GM12872 (cell line): Measurements from ENCODE around the gene MMD.

Experiments
- TF ChIP-seq, protein P1 (sequence below): IDR thresholded peaks from 3 replicates; pipeline ENCODE4 v1.5.1; 2011; ENCODE audit warnings: low read depth, mild to moderate bottlenecking, low read length, moderate library complexity; ENCODE audit not compliant: insufficient read depth

MMD gene, protein sequence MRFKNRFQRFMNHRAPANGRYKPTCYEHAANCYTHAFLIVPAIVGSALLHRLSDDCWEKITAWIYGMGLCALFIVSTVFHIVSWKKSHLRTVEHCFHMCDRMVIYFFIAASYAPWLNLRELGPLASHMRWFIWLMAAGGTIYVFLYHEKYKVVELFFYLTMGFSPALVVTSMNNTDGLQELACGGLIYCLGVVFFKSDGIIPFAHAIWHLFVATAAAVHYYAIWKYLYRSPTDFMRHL

DNA sequence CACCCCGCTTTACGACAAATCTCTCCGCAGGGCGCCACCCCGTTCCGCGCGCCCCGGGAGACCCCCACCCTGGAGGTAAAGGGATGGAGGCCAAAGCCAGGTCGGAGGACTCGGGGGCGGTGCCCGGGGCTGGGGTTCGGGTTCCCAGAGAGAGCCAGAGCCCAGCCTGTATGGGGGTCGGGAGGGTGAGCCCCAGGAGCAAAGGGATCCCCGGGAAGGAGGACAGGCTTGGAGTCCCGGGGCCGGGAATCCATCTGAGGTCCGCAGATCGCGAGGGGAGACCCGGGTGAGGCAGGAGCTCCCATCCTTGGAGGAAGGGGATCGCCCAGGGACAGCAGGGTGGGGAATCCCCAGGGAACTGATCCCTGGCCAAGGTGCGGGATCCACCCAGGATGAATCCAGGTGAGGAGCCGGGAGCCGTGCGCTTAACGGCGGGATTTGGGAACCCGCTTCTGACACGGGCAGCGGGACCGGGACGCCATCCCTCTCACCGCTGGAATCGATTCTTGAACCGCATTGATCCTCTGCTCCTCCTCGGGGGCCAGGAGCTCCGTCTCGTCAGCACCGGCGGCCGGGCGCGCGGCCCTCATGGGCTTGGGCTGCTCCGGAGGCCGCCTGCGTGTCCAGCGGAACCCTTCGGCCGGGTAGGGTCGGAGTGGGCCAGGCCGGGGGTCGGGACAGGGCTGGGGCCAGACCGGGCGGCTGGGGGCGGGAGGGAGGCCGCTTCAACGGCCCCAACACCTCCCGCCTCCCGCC is at the start of gene MMD:
MMD (minus strand) TSS at position 657 of the 756 bp plus-strand sequence; CDS start at position 517, 140 bp downstream.
- TF ChIP-seq, protein P1, sequence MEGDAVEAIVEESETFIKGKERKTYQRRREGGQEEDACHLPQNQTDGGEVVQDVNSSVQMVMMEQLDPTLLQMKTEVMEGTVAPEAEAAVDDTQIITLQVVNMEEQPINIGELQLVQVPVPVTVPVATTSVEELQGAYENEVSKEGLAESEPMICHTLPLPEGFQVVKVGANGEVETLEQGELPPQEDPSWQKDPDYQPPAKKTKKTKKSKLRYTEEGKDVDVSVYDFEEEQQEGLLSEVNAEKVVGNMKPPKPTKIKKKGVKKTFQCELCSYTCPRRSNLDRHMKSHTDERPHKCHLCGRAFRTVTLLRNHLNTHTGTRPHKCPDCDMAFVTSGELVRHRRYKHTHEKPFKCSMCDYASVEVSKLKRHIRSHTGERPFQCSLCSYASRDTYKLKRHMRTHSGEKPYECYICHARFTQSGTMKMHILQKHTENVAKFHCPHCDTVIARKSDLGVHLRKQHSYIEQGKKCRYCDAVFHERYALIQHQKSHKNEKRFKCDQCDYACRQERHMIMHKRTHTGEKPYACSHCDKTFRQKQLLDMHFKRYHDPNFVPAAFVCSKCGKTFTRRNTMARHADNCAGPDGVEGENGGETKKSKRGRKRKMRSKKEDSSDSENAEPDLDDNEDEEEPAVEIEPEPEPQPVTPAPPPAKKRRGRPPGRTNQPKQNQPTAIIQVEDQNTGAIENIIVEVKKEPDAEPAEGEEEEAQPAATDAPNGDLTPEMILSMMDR = no peak

DNA sequence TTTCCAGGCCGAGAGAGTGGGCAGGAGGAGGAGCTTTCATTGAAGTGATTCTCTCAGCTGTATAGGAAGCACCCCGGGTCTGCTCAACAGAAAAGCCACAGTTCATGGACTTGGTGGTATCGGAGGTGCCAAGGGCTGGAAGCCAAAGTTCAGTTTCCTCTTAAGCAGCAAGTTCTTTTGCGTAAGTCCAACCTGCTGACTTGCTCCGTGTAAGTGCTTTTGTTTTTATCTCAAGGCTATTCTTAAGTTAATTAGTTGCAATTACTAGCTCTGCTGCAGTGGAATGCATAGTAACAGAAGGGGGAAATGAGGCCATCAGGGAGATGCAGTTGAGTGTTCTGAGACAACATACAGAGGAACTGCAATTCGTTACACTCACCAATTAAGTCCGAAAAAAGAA is 45.0 kb upstream of the MMD start:
- TF ChIP-seq, protein P1 = no peak

DNA sequence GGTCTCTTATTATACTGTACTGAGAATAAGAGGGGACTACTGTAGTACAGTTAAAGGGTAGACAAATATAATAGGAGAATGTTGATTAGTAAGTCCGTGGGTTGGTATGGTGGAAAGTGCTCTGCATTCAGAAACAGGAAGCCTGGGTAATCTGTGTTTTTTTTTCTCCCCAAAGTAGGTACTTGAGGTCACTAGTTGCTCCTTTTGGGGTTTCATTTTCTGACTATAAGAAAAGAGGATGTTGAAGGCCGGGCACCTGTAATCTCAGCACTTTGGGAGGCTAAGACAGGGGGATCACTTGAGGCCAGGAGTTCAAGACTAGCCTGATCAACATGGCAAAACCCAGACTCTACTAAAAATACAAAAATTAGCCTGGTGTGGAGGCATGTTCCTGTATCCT is 42.0 kb upstream of the MMD start:
- TF ChIP-seq, protein P1 = no peak

DNA sequence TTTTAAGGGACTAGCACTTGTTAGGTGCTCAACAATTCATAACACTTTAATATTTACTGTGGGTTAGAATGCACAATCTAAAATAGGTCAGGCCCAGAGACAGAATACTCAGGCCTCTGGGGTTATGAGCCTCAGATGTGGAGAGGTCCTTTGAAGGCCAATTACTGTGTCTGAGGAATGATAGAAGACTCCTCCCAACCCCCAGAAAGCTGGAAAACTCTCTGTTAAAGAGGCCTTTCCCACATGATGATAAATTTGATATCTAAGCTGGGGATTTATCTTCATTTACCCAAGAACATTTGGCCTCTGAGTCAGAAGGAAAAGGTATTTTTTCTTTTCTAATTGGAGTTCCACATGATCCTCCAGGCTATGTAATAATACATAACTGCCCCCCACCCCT is 41.1 kb upstream of the MMD start:
- TF ChIP-seq, protein P1 = no peak

DNA sequence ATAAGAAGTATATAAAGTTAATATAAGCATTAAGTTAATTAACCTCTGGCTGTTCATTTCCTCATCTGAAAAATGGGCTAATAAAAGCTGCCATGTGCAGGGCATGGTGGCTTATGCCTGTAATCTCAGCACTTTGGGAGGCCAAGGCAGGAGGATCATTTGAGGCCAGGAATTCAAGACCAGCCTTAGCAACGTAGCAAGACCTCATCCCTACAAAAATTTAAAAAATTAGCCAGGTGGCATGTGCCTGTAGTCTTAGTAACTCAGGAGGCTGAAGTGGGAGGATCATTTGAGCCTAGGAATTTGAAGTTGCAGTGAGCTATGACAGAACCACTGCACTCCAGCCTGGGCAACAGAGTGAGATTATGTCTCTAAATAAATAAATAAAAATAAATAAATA is 40.6 kb upstream of the MMD start:
- TF ChIP-seq, protein P1 = no peak

DNA sequence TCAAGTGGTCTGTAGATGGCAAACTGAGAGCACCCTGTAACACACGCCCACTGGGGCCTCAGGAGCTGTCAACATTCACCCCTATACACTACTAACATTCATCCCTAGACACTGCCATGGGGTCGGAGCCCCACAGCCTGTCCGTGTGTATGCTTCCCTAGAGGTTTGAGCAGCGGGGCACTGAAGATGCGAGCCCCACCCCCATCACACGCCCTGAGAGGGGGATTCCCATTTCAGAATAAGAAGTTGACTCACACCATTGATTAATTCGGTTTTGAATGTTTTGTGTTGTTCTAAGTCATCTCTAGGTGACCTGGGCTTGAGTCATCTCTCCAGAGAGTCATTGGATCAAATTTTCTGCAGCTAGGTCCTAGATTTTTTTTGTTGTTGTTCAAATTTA is 37.3 kb upstream of the MMD start:
- TF ChIP-seq, protein P1 = no peak

DNA sequence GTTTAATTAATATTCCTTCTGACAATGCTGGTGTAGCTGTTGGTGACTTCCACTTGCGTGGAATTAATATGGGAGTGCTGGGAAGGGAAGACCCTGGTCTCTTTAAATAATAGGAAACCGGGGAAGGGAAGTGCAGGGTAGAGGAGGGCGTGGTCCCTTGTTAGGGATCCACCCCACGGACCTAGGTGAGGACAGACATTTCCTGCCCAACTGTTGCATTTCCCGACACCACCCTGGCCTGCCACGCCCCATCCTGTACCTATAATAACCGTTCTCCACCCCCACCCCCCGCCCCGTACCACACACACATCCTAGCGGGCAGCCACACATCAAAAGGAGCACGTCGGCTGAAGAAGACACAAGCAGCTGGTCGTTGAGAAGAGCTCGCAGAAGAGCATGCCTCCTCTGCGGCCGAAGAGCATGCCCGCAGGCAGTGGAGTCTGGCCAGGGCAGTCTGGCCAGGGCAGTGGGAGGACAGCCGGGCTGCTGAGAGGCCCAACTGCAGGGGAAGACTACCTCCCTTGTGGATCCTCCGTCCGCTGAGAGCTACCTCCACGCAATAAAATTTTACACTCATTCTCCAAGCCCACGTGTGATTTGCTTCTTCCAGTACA is 36.8 kb upstream of the MMD start:
- TF ChIP-seq, protein P1 = no peak
